ENCODE data around the gene PUS1.

PUS1 gene

DNA sequence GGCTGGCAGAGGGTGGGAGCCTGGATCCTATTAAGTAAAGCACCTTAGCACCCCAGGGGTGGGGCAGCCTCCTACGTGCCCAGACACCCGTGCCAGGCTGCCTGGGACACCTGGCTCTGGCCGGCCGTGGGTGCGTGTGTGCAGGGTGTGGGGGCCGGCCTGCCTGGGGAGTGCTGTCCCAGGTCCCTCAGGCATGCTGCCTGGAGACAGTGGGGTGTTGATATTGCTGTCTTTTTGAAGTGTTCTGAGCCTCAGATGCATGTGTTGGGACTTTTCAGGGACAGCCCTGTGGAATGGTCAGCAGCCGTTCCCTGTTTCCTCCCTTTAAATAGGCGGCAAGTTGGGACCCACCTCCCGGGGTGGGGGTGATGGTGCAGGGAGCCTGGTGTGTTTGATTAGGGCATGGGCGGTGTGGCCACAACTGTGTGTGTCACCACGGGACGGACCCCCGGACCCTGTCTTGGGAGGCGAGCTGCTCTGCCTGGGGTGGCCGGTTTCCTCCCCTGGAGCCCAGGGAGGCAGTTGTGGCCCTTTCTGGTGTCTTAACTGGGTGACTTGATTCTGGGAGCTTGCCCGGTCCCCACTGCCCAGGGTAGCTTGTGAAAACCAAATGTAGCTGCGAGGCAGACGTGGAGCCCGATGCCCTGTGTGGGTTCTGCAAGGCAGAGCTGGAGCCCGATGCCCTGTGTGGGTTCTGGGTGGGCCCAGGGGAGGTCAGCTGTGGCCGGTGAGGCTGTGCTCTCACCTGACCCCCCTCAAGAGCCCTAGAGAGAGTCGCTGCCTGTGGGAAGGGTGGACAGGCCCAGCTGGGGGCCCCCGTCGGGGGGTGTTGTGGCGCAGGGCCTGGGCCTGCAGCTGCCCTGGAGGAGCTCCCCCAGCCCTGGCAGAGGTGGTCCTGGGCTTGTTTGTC is 26.5 kb upstream of the PUS1 start:
- DNase-seq: no peak

- DNase-seq: no peak
These were observed 25.5 kb upstream of the PUS1 start for GRCh38 chr12:131903270-131904255.

- DNase-seq: no peak
These were observed 24.7 kb upstream of the PUS1 start for GRCh38 chr12:131904346-131904745.

DNA sequence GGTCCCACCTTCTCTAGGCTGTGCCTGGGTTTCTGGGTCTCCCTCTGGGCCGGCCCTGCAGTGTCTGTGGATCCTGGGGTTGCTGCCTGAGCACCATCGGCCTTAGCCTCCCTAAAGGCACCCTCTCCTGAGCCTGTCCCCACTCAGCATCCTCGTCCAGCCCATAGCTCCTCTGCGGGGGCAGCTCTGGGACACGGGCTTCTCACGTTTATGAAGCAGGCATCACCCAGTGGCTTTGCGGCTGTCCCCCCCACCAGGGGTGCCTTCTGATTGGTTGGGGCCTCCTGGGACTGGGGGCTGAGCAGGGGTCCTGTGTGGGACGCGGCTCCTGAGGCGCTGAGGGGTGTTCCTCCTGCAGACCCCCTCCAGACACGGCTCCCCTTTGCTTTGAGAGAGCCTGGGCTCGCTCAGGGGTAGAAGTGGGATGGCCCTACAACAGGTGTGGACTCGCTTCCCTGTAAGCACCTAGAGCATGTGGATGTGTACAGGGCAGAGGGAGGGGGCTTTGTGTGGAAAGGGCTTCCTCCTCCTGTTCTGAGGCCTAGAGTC is 23.9 kb upstream of the PUS1 start:
- DNase-seq: no peak

DNA sequence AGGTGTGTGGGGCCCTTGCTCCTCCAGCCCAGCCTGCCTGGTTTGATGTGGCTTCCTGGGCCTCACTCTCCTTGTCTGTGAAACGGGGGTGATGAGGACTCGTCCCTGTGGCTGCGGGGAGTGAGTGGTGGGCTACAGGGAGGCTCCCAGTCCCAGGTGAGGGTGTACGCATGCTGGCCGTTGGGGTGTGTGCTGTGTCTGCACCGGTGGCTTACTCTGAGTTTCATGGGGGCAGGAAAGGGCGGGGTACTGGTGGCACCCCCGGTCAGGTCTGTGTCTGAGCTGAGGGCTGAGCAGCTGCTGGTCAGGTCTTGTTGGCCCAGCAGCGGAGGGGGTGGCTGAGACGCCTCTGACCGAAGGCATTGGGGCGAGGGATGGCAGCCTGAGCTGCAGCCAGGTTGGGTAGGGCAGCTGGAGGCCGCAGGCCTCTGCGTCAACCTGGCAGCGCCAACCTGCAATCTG is 23.4 kb upstream of the PUS1 start:
- no peak for DNase-seq

DNA sequence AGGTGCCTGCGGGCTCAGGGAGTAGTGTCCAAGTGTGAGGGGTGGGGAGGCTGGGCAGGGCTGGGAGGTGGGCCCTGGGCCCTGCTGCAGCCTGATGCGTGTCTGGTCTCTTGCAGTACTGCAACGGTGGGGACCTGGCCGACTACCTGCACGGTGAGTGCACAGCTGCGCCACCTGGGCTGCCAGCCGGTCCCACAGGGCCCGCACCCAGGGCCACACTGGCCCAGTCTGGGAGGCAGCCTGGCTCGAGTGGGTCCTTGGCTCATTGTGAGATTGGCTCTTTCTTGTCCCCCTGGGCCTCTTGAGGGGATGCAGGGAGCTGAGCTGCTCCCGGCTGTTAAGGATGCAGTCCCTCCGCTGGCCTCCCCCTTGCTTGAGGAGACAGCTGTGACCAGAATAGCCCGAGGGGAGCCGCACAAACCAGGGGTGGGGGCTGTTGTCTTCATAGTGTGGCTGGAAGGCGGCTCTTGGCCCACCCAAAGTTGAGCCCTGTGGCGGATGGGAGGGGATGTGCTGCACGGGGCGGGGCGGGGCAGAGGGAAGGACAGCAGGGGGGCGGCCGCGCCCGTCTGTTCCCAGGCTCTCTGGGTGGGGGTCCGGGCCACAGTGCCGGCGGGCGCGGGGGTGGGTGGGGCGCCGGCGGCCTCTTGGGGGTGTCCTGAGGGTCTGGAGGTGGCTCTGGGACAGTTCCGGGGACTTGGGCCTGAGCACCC is 21.5 kb upstream of the PUS1 start:
- DNase-seq: no peak

DNA sequence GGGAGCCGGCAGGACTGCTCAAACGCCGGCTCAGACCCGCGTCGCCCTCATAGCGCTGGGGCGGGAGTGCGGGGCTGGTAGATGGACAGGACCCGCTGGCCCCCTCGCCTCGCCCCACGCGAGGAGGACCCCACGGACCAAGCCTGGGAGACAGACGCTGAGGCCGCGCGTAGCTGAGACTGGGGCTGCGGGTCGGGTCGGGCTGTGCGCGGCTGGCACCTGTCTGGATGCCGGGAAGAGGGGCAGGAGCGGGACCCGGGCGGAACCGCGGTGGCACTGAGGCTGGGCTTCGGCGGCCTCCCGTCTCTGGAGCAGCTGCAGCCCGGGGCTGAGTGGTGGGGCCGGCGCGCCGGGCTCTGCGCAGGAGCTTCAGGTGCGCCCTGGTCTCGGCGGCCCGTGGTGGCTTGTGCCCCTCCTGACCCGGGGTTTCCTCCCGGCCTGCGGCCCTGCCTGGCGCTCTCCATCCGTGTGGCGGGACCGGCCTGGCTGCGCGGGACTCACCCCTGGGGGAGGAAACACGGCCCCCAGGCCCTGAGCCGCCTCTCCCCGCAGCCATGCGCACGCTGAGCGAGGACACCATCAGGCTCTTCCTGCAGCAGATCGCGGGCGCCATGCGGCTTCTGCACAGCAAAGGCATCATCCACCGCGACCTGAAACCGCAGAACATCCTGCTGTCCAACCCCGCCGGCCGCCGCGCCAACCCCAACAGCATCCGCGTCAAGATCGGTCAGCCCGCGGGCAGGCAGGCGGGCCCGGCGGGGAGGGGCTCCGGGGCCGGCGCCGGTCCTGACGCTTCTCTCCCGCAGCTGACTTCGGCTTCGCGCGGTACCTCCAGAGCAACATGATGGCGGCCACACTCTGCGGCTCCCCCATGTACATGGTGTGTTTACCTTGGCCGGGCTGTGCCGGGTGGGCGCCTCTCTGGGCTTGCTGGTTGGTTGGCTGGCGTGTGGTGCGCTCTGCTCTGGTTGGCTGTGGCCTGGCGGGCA is 20.7 kb upstream of the PUS1 start:
- DNase-seq: no peak

DNA sequence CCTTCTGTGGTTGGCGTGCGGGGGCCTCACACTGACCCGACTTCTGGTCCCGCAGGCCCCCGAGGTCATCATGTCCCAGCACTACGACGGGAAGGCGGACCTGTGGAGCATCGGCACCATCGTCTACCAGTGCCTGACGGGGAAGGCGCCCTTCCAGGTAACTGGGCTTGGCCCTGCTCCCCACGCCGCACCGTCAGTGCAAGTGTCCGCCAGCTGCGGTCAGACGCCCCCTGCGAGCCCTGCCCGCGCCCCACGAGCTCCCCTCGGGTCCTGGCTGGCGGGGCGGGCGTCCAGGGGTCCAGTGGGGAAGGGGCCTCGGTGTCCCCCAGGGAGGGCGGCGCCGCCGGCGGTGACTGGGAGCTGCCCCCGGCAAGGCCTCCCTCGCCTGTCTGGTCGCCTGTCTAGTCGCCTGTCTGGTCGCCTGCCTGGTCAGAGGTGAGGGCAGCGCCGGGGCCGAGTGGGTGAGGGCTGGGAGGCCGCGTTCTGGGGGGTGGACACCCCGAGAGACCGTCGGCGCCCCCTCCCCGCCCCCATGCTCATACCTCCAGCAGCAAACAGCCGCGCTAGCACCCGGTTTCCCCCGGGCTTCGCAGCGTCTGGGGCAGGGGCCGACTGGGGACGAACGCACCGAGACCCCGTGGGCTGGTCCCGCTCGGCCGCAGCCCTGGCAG is 19.9 kb upstream of the PUS1 start:
- DNase-seq: no peak

- DNase-seq: no peak
These were observed 19.3 kb upstream of the PUS1 start for GRCh38 chr12:131909752-131910219.

DNA sequence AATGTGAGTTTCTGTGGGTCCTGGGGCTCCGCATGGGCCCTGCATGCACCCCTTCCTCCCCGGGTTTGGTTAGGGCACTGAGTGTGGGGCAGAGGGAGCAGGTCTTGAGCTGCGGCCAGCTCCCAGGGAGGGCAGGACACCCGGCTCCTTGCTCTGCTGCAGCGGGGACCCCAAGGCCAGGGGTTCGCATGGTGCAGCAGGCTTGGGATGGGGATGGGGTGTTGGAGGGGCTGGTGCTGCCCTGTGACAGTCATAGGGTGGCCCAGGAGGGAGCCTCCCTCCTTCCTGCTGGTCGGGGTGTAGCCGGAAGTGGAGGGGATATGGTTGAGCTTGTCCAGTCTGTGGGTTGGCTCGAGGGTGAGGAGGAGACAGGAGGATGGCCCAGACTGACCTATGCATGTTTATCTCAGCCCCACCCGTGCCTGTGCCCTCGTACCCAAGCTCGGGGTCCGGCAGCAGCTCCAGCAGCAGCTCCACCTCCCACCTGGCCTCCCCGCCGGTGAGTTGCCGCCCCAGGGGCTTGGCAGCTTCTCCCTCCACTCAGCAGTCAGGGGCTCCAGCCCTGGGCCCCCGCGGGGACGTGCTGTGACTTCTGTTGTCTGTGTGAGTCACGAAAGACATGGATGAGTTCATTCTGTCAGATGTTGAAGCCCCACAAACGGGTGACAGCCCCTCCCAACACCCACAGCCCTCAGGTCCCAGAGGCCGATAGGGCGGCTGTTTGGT is 18.6 kb upstream of the PUS1 start:
- no peak for DNase-seq

DNA sequence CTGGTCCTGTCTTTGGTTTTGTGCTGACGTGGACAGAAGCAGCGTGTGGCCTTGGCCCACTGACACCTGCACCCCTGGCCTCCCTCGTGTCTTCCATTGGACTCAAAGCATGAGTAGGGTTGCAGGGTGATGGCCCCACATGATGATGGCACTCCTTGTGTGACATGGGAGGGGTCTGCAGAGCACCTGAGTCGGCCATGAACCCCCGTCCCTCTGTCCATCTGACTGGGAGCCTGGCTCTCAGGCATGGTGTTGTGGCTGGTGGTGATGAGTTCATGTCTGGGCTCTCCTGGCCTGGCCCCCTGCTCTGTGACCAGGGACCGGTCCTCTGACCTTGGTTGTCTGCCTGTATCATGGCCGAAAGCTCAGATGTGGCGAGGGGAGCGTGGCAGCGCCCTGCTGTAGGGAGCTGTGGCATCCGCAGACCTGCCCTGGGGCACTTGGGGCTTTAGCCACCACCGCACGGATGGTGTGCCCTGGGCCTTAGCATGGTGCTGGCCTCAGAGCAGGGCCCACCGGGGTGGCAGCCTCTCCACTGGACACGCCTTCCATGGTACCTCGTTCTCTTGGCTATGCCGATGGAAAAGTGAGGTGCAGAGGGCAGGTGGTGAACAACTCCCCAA is 17.9 kb upstream of the PUS1 start:
- DNase-seq: no peak

- DNase-seq: no peak
These were observed 17.1 kb upstream of the PUS1 start for GRCh38 chr12:131911851-131912477.

DNA sequence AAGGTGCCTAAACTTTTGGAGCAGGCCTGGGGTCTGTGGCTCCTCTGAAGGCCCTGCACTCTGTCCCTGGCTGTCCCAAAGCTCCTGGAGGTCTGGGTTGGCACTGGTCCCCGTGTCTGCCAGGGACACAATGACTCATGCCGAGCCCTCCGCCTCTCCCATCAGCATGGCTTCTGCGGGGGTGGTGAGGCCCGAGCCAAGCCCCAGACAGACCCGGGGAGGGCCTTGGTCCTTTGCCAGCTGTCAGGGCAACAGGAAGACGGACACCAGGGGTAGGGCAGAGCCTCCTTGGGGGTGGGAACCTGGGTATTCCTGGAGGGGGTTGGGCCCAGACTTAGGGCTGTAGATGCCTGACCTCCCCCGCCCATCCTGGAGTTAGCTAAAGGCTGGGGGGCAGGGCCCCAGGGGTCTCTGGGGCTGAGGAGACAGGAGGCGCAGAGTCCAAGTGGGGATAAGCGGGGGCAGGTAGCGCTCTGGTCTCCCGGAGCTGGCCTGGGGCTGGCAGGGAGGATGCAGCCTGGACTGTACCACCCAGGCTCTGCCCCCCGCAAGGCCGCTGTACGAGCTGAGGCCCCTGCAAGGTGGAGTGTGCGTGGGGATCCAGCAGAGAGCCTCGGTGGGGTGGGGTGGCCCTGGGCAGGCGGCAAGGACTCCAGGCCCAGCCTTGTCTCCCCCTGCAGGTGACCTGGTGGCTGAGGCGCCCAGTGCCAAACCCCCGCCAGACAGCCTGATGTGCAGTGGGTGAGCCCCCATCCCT is 16.4 kb upstream of the PUS1 start:
- peak in 2 of 4 experiments; percentile 16 to 20 for DNase-seq

DNA sequence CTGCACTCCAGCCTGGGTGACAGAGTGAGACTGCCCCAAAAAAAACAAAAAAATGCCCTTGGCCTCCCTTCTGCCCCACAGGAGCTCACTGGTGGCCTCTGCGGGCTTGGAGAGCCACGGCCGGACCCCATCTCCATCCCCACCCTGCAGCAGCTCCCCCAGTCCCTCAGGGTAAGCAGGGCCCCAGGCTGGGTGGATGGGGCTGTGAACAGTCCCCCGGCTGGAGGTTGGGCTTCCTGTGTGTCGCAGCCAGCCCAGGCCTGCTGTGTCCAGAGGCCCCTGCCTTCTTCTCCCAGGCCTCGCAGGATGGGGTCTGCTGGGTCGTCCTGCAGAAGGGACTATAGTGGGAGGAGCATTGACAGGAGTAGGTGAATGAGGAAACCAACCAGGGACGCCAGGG is 15.4 kb upstream of the PUS1 start:
- DNase-seq: no peak

GRCh38 chr12:131914179-131914702 is 14.8 kb upstream of the PUS1 start:
- DNase-seq: no peak

GRCh38 chr12:131915000-131915689 is 13.9 kb upstream of the PUS1 start:
- no peak for DNase-seq

GRCh38 chr12:131915823-131916222 is 13.3 kb upstream of the PUS1 start:
- DNase-seq: no peak

All from suppressor macrophage (primary cell).